Measurements from ENCODE around the gene ELF5. TPM values are rescaled to one million over a fixed set of nuclear protein-coding genes. Genes with fewer than 3 reads are reported as not detected.
A peak's percentile ranks its signal among the peaks of the same experiment; 100 is the strongest.

The ELF5 gene
- total RNA-seq, 1 donor from 2014 or later, result not detected

- Mint-ChIP-seq H3K36me3 (ENCODE audit: unreplicated experiment) (no peaks in the 10 kb centered on the region), H3K27ac (ENCODE audit: unreplicated experiment) (no peak overlapping the region), H3K27me3 (ENCODE audit: unreplicated experiment) (peaks cover 3% of the 10 kb centered on the region), H3K4me1 (ENCODE audit: low read depth, unreplicated experiment) (peaks cover 8% of the 10 kb centered on the region), H3K9me3 (ENCODE audit: unreplicated experiment) (peaks cover 2% of the 10 kb centered on the region), H3K4me3 (ENCODE audit: unreplicated experiment) (peak overlapping the region; percentile 97)
- no peak for TF ChIP-seq CTCF (IDR thresholded peaks at IDR 0.05; ENCODE audit: partially characterized antibody, unreplicated experiment)
- no peak for DNase-seq
Measured at GRCh38 chr11:34437224-34438125, 76.1 kb downstream of the ELF5 start.

GRCh38 chr11:34433899-34434298 lies 79.7 kb downstream of the ELF5 start:
- Mint-ChIP-seq H3K4me3 (ENCODE audit: unreplicated experiment) (no peak overlapping the region), H3K9me3 (ENCODE audit: unreplicated experiment) (no peaks in the 10 kb centered on the region), H3K4me1 (ENCODE audit: low read depth, unreplicated experiment) (no peaks in the 10 kb centered on the region), H3K27ac (ENCODE audit: unreplicated experiment) (no peak overlapping the region), H3K36me3 (ENCODE audit: unreplicated experiment) (no peaks in the 10 kb centered on the region), H3K27me3 (ENCODE audit: unreplicated experiment) (peaks cover 2% of the 10 kb centered on the region)
- no peak for DNase-seq
- TF ChIP-seq CTCF (IDR thresholded peaks at IDR 0.05; ENCODE audit: partially characterized antibody, unreplicated experiment), result no peak

- Mint-ChIP-seq H3K9me3 (ENCODE audit: unreplicated experiment) (no peaks in the 10 kb centered on the region), H3K4me3 (ENCODE audit: unreplicated experiment) (no peak overlapping the region), H3K27me3 (ENCODE audit: unreplicated experiment) (no peaks in the 10 kb centered on the region), H3K4me1 (ENCODE audit: low read depth, unreplicated experiment) (no peaks in the 10 kb centered on the region), H3K36me3 (ENCODE audit: unreplicated experiment) (no peaks in the 10 kb centered on the region), H3K27ac (ENCODE audit: unreplicated experiment) (no peak overlapping the region)
- TF ChIP-seq CTCF (IDR thresholded peaks at IDR 0.05; ENCODE audit: partially characterized antibody, unreplicated experiment), result no peak
- DNase-seq, result no peak
Measured at GRCh38 chr11:34432822-34433221, 80.8 kb downstream of the ELF5 start.

- Mint-ChIP-seq H3K27ac (ENCODE audit: unreplicated experiment) (no peak overlapping the region), H3K4me1 (ENCODE audit: low read depth, unreplicated experiment) (no peaks in the 10 kb centered on the region), H3K9me3 (ENCODE audit: unreplicated experiment) (no peaks in the 10 kb centered on the region), H3K4me3 (ENCODE audit: unreplicated experiment) (no peak overlapping the region), H3K27me3 (ENCODE audit: unreplicated experiment) (no peaks in the 10 kb centered on the region), H3K36me3 (ENCODE audit: unreplicated experiment) (no peaks in the 10 kb centered on the region)
- no peak for TF ChIP-seq CTCF (IDR thresholded peaks at IDR 0.05; ENCODE audit: partially characterized antibody, unreplicated experiment)
- DNase-seq, result no peak
Measured at GRCh38 chr11:34431979-34432378, 81.6 kb downstream of the ELF5 start.

Other genes with a start within 250 kb of the ELF5 start
- 9.3 TPM for gene ABTB2, start 155.8 kb downstream of the ELF5 start, total RNA-seq (ENCODE audit: unreplicated experiment)
- gene CAT, start 74.9 kb downstream of the ELF5 start, total RNA-seq (ENCODE audit: unreplicated experiment), result 22.9 TPM
- gene EHF, start 107.3 kb upstream of the ELF5 start, total RNA-seq (ENCODE audit: unreplicated experiment), result not detected

Measured in glutamatergic neuron (in vitro differentiated cells).